Effector memory CD4-positive, alpha-beta T cell (primary cell): Measurements from ENCODE around the gene LILRB5.
"Not testable (repeated sequence)": the region's sequence is repeated elsewhere in the genome, so short reads cannot be mapped to it uniquely, and the experiment has no call there.

Experiments used
- DNase-seq, 3 donors: peaks; one replicate each; pipeline ENCODE4 v3.0.0-alpha.2; 2020
- H3K27ac ChIP-seq: 2 replicates; pipeline ENCODE4 v1.7.0; 2013; ENCODE audit warnings: mild to moderate bottlenecking, low read length, moderate library complexity; ENCODE audit not compliant: insufficient read depth, poor library complexity, severe bottlenecking
- H3K27me3 ChIP-seq: replicated peaks from 2 replicates; pipeline ENCODE4 v1.7.0; 2013; ENCODE audit warnings: mild to moderate bottlenecking, low read length; ENCODE audit not compliant: insufficient read depth, control insufficient read depth, poor library complexity, severe bottlenecking
- H3K36me3 ChIP-seq: 2 replicates; pipeline ENCODE4 v1.7.0; 2013; ENCODE audit warnings: mild to moderate bottlenecking, low read length, moderate library complexity; ENCODE audit not compliant: control insufficient read depth, insufficient read depth
- H3K4me1 ChIP-seq: 2 replicates; pipeline ENCODE4 v1.7.0; 2013; ENCODE audit warnings: low read length, mild to moderate bottlenecking; ENCODE audit not compliant: control insufficient read depth, insufficient read depth, poor library complexity, severe bottlenecking
- H3K4me3 ChIP-seq: 2 replicates; pipeline ENCODE4 v1.7.0; 2013; ENCODE audit warnings: low read length, low read depth, mild to moderate bottlenecking; ENCODE audit not compliant: insufficient read depth, poor library complexity, severe bottlenecking
- H3K9me3 ChIP-seq: 2 replicates; pipeline ENCODE4 v1.7.0; 2013; ENCODE audit warnings: mild to moderate bottlenecking, low read length, moderate library complexity; ENCODE audit not compliant: control insufficient read depth

Gene LILRB5

GRCh38 chr19:54286283-54286682 lies 29.2 kb upstream of the LILRB5 start:
- H3K4me3 ChIP-seq, DNase-seq, H3K9me3 ChIP-seq, H3K27me3 ChIP-seq, H3K27ac ChIP-seq, H3K36me3 ChIP-seq, H3K4me1 ChIP-seq: not testable (repeated sequence)

- not testable (repeated sequence) for H3K4me1 ChIP-seq, H3K36me3 ChIP-seq, DNase-seq, H3K9me3 ChIP-seq, H3K4me3 ChIP-seq, H3K27ac ChIP-seq, H3K27me3 ChIP-seq
Measured at GRCh38 chr19:54285427-54286056, 28.5 kb upstream of the LILRB5 start.

GRCh38 chr19:54282686-54283470 lies 25.8 kb upstream of the LILRB5 start:
- Histone ChIP-seq H3K27me3 (no peaks in the 10 kb centered on the region), H3K36me3 (no peaks in the 10 kb centered on the region), H3K9me3 (no peaks in the 10 kb centered on the region), H3K4me1 (no peaks in the 10 kb centered on the region), H3K27ac (no peak overlapping the region), H3K4me3 (no peak overlapping the region)
- DNase-seq = no peak

- not testable (repeated sequence) for H3K9me3 ChIP-seq, H3K4me1 ChIP-seq, H3K27me3 ChIP-seq, H3K4me3 ChIP-seq, H3K27ac ChIP-seq, DNase-seq, H3K36me3 ChIP-seq
Measured at GRCh38 chr19:54281729-54282075, 24.6 kb upstream of the LILRB5 start.

GRCh38 chr19:54281007-54281728 lies 24.1 kb upstream of the LILRB5 start, which contains the start of gene LILRB2:
Gene LILRB2, minus strand, starts transcription at chr19:54281110. Its CDS starts 614 bp downstream, at chr19:54280496.
- Histone ChIP-seq H3K36me3 (no peaks in the 10 kb centered on the region), H3K9me3 (no peaks in the 10 kb centered on the region), H3K27me3 (no peaks in the 10 kb centered on the region), H3K4me1 (no peaks in the 10 kb centered on the region), H3K4me3 (no peak within 1 kb of the TSS), H3K27ac (no peak within 1 kb of the TSS)
- no peak for DNase-seq

DNA sequence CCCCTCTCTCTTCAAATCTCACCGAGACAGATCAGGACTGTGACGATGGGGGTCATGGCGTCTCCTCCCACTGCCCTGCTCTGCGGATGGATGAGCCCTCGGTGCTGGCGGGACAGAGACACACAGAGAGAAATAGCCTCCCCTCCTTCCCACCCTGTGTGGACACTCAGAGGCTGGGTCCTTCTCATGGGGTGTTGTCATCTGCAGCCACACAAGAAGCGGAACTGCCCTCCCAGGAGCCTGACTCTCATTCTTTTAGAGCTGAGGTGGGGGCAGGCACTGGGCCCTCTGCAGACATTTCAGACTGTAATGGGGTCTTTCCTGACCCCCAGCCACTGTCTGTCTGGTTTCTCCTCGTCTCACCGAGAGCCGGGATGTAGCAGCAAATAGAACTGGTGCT lies 23.4 kb upstream of the LILRB5 start:
- not testable (repeated sequence) for H3K36me3 ChIP-seq, H3K4me1 ChIP-seq, H3K4me3 ChIP-seq, DNase-seq, H3K9me3 ChIP-seq, H3K27ac ChIP-seq, H3K27me3 ChIP-seq

GRCh38 chr19:54280025-54280424 lies 23.0 kb upstream of the LILRB5 start:
- not testable (repeated sequence) for H3K36me3 ChIP-seq, H3K9me3 ChIP-seq, H3K4me1 ChIP-seq, DNase-seq, H3K27ac ChIP-seq, H3K27me3 ChIP-seq, H3K4me3 ChIP-seq

DNA sequence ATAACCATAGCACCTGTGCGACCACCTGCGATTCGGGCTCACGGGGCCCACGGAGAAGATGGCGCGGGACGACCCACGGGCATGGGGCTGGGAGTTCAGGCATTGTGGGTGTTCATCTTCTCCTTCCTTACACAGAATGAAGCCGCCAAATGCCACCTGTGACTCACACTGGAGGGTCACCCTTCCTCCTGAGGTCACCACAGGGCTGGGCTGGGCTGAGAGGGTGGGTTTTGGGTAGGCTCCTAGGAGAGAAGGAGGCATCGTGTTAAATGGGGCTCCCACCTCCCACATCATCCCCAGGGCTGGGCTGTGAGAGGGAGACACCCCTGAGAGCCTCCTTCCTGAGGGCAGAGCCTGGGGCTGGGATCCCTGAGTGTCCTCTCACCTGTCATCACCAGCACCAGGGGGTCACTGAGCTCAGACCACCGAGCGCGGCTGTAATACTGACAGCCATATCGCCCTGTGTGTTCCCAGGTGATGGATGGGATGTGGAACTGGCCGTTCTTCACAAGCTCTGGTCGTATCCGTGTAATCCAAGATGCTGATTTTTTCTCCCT lies 22.4 kb upstream of the LILRB5 start:
- Histone ChIP-seq H3K4me3 (no peak overlapping the region), H3K27ac (no peak overlapping the region), H3K9me3 (no peaks in the 10 kb centered on the region), H3K27me3 (no peaks in the 10 kb centered on the region), H3K4me1 (no peaks in the 10 kb centered on the region), H3K36me3 (no peaks in the 10 kb centered on the region)
- no peak for DNase-seq

- H3K36me3 ChIP-seq, H3K4me3 ChIP-seq, H3K27me3 ChIP-seq, H3K27ac ChIP-seq, H3K9me3 ChIP-seq, DNase-seq, H3K4me1 ChIP-seq: not testable (repeated sequence)
Measured at GRCh38 chr19:54278571-54279195, 21.6 kb upstream of the LILRB5 start.
